ENCODE data around the gene ASL.

DNA sequence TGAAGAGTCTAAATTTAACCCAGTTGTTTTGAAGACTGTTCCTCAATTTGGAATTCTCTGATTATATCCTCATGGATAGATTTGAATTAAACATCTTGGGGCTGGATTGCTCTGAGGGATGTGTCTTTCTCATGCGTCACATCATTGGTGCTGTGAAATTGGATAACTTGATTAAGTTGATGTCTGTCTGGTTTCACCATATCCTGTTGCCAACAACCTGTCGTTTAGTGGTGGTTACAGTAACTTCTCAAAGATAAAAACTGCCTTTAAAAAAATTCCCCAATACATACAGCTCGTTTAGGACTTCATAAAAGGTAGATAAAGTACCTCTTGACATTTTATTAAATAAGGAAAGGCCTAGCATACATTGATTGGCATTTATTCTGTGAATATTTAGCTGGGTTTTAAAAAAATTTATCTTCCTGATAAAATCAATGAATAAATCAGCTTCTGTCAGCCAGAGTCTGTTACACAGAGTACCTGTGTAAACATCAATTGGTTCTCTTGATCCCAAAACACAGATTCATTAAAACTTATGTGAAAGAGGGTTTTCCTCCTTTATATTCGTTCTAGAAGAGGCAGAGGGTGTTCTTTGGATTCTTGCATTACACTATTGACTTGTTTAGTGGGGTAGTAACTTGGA lies 49.6 kb downstream of the ASL start:
- TF ChIP-seq, protein P1, sequence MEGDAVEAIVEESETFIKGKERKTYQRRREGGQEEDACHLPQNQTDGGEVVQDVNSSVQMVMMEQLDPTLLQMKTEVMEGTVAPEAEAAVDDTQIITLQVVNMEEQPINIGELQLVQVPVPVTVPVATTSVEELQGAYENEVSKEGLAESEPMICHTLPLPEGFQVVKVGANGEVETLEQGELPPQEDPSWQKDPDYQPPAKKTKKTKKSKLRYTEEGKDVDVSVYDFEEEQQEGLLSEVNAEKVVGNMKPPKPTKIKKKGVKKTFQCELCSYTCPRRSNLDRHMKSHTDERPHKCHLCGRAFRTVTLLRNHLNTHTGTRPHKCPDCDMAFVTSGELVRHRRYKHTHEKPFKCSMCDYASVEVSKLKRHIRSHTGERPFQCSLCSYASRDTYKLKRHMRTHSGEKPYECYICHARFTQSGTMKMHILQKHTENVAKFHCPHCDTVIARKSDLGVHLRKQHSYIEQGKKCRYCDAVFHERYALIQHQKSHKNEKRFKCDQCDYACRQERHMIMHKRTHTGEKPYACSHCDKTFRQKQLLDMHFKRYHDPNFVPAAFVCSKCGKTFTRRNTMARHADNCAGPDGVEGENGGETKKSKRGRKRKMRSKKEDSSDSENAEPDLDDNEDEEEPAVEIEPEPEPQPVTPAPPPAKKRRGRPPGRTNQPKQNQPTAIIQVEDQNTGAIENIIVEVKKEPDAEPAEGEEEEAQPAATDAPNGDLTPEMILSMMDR (conservative IDR thresholded peaks at IDR 0.05 in 1 of 2, IDR thresholded peaks at IDR 0.05 in 1 of 2; ENCODE audit: extremely low read depth in 1 of 2, insufficient read depth in 1 of 2, low read depth in 1 of 2, low read length in 2 of 2): no peak
- TF ChIP-seq EZH2 (IDR thresholded peaks at IDR 0.05; ENCODE audit: borderline replicate concordance, low read length): no peak

Data from mammary epithelial cell (primary cell).